ENCODE measurements around the gene NELFB.

DNA sequence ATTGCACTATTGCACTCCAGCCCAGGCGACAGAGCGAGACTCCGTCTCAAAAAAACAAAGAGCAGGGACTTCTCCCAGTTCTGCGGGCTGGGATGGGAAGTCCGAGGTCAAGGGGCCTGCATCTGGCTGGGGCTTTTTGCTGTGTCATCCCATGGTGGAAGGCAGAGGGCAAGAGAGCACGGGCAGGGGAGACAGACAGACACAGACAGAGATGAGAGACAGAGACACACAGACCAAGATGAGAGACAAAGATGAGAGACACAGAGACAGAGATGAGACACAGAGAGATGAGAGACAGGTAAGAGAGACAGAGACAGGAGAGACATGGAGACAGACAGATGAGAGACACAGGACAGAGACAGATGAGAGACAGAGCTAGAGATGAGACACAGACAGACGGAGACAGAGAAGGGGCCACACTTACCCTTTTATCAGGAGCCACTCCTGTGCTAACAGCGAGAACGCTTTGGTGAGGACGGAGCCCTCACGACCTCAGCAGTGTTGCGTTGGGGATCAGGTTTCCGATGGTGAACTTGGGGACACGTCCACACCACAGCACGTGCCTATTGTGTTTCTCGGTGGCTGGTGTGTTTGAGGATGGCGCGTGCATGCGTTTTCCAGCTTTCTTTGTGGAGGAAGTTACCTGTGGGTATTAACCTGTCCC is 13.5 kb downstream of the NELFB start:
- TF ChIP-seq YY1 (IDR thresholded peaks at IDR 0.05; ENCODE audit: low read depth), result no peak
- TF ChIP-seq TAF1 (IDR thresholded peaks at IDR 0.05; ENCODE audit: low read depth), result no peak
- TF ChIP-seq, protein P1, sequence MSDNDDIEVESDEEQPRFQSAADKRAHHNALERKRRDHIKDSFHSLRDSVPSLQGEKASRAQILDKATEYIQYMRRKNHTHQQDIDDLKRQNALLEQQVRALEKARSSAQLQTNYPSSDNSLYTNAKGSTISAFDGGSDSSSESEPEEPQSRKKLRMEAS (IDR thresholded peaks at IDR 0.05), result no peak
- no peak for TF ChIP-seq CEBPB (IDR thresholded peaks at IDR 0.05)
- no peak for TF ChIP-seq EGR1 (IDR thresholded peaks at IDR 0.05)
- TF ChIP-seq NFIC (IDR thresholded peaks at IDR 0.05), result no peak
- TF ChIP-seq ZBTB7A (IDR thresholded peaks at IDR 0.05; ENCODE audit: low read depth), result no peak
